Measurements from ENCODE around the gene TPRG1L.
A peak's percentile ranks its signal among the peaks of the same experiment; 100 is the strongest.

Gene TPRG1L

GRCh38 chr1:3668585-3669300 is 43.9 kb downstream of the TPRG1L start:
- Histone ChIP-seq H3K9ac (ENCODE audit: low read length) (no peak overlapping the region), H3K9me3 (ENCODE audit: insufficient read depth, low read depth, low read length) (peaks cover 3% of the 10 kb centered on the region), H2AK5ac (ENCODE audit: low read length) (no peak overlapping the region), H3K18ac (ENCODE audit: low read length) (no peak overlapping the region), H3K4me3 (ENCODE audit: low read depth, low read length) (no peak overlapping the region), H3K4me1 (ENCODE audit: control insufficient read depth in 1 of 2, insufficient read depth in 2 of 2, low read length in 2 of 2) (peaks cover 2 to 5% of the 10 kb centered on the region in 2 experiments), H2BK120ac (ENCODE audit: insufficient read depth, low read length, poor library complexity) (no peak overlapping the region), H2AFZ (ENCODE audit: insufficient read depth, low read length, poor library complexity) (no peak overlapping the region), H3K27ac (ENCODE audit: low read depth, low read length) (no peak overlapping the region), H3K4me2 (ENCODE audit: low read length) (no peak overlapping the region), H3K14ac (ENCODE audit: low read length) (no peak overlapping the region), H4K91ac (ENCODE audit: low read depth, low read length) (no peak overlapping the region), H3K79me2 (ENCODE audit: control insufficient read depth, insufficient read depth, low read length, poor library complexity) (no peaks in the 10 kb centered on the region), H2BK12ac (ENCODE audit: low read length) (no peak overlapping the region), H3K27me3 (ENCODE audit: insufficient read depth, low read length) (no peaks in the 10 kb centered on the region), H2BK5ac (ENCODE audit: low read depth, low read length, poor library complexity) (no peak overlapping the region), H3K36me3 (ENCODE audit: control insufficient read depth in 1 of 2, insufficient read depth in 2 of 2, low read length in 2 of 2) (no peaks in the 10 kb centered on the region), H3K79me1 (ENCODE audit: low read length) (no peaks in the 10 kb centered on the region), H4K8ac (ENCODE audit: low read depth, low read length) (no peak overlapping the region), H4K12ac (ENCODE audit: low read depth, low read length) (no peak overlapping the region), H3K4ac (ENCODE audit: low read depth, low read length) (no peak overlapping the region), H3K23ac (ENCODE audit: low read length) (no peak overlapping the region)
- DNase-seq: peak; percentile 96 to 98
- no CpG with 5 or more reads among the region's 30 CpGs for WGBS (ENCODE audit: extremely low coverage, insufficient coverage, insufficient read length)

- peak in 1 of 2 donors; percentile 45 for DNase-seq
These were observed 44.6 kb downstream of the TPRG1L start for GRCh38 chr1:3669421-3669821.

GRCh38 chr1:3669971-3670431 is 45.2 kb downstream of the TPRG1L start:
- no peak overlapping the region for H3K23ac ChIP-seq (ENCODE audit: low read length)
- no peak overlapping the region for H3K4ac ChIP-seq (ENCODE audit: low read depth, low read length)
- H3K27me3 ChIP-seq (ENCODE audit: insufficient read depth, low read length): no peaks in the 10 kb centered on the region
- no peaks in the 10 kb centered on the region for H3K36me3 ChIP-seq (ENCODE audit: control insufficient read depth in 1 of 2, insufficient read depth in 2 of 2, low read length in 2 of 2)
- H3K18ac ChIP-seq (ENCODE audit: low read length): no peak overlapping the region
- H4K91ac ChIP-seq (ENCODE audit: low read depth, low read length): no peak overlapping the region
- H3K79me1 ChIP-seq (ENCODE audit: low read length): no peaks in the 10 kb centered on the region
- no peak overlapping the region for H2AFZ ChIP-seq (ENCODE audit: insufficient read depth, low read length, poor library complexity)
- H2BK120ac ChIP-seq (ENCODE audit: insufficient read depth, low read length, poor library complexity): no peak overlapping the region
- H2BK12ac ChIP-seq (ENCODE audit: low read length): no peak overlapping the region
- no peak overlapping the region for H3K4me3 ChIP-seq (ENCODE audit: low read depth, low read length)
- no peak overlapping the region for H2BK5ac ChIP-seq (ENCODE audit: low read depth, low read length, poor library complexity)
- no peak overlapping the region for H4K12ac ChIP-seq (ENCODE audit: low read depth, low read length)
- peaks cover 7 to 9% of the 10 kb centered on the region in 2 experiments for H3K4me1 ChIP-seq (ENCODE audit: control insufficient read depth in 1 of 2, insufficient read depth in 2 of 2, low read length in 2 of 2)
- no CpG with 5 or more reads among the region's 9 CpGs for WGBS (ENCODE audit: extremely low coverage, insufficient coverage, insufficient read length)
- no peak overlapping the region for H2AK5ac ChIP-seq (ENCODE audit: low read length)
- DNase-seq: no peak
- no peak overlapping the region for H4K8ac ChIP-seq (ENCODE audit: low read depth, low read length)
- H3K14ac ChIP-seq (ENCODE audit: low read length): no peak overlapping the region
- H3K27ac ChIP-seq (ENCODE audit: low read depth, low read length): no peak overlapping the region
- peaks cover 3% of the 10 kb centered on the region for H3K9me3 ChIP-seq (ENCODE audit: insufficient read depth, low read depth, low read length)
- H3K4me2 ChIP-seq (ENCODE audit: low read length): no peak overlapping the region
- H3K9ac ChIP-seq (ENCODE audit: low read length): no peak overlapping the region
- H3K79me2 ChIP-seq (ENCODE audit: control insufficient read depth, insufficient read depth, low read length, poor library complexity): no peaks in the 10 kb centered on the region

More at GRCh38 chr1:3669421-3669821, 44.6 kb downstream of the TPRG1L start:
- no peak overlapping the region for H2AFZ ChIP-seq (ENCODE audit: insufficient read depth, low read length, poor library complexity)
- no peak overlapping the region for H3K4me2 ChIP-seq (ENCODE audit: low read length)
- no peaks in the 10 kb centered on the region for H3K79me1 ChIP-seq (ENCODE audit: low read length)
- peaks cover 4 to 7% of the 10 kb centered on the region in 2 experiments for H3K4me1 ChIP-seq (ENCODE audit: control insufficient read depth in 1 of 2, insufficient read depth in 2 of 2, low read length in 2 of 2)
- no peak overlapping the region for H4K8ac ChIP-seq (ENCODE audit: low read depth, low read length)
- no peak overlapping the region for H3K23ac ChIP-seq (ENCODE audit: low read length)
- no peaks in the 10 kb centered on the region for H3K27me3 ChIP-seq (ENCODE audit: insufficient read depth, low read length)
- no peak overlapping the region for H2BK120ac ChIP-seq (ENCODE audit: insufficient read depth, low read length, poor library complexity)
- no peak overlapping the region for H3K4ac ChIP-seq (ENCODE audit: low read depth, low read length)
- no CpG with 5 or more reads among the region's 14 CpGs for WGBS (ENCODE audit: extremely low coverage, insufficient coverage, insufficient read length)
- no peak overlapping the region for H2BK12ac ChIP-seq (ENCODE audit: low read length)
- H4K12ac ChIP-seq (ENCODE audit: low read depth, low read length): no peak overlapping the region
- no peak overlapping the region for H3K18ac ChIP-seq (ENCODE audit: low read length)
- peaks cover 3% of the 10 kb centered on the region for H3K9me3 ChIP-seq (ENCODE audit: insufficient read depth, low read depth, low read length)
- no peaks in the 10 kb centered on the region for H3K36me3 ChIP-seq (ENCODE audit: control insufficient read depth in 1 of 2, insufficient read depth in 2 of 2, low read length in 2 of 2)
- no peak overlapping the region for H2BK5ac ChIP-seq (ENCODE audit: low read depth, low read length, poor library complexity)
- H4K91ac ChIP-seq (ENCODE audit: low read depth, low read length): no peak overlapping the region
- no peaks in the 10 kb centered on the region for H3K79me2 ChIP-seq (ENCODE audit: control insufficient read depth, insufficient read depth, low read length, poor library complexity)
- no peak overlapping the region for H3K9ac ChIP-seq (ENCODE audit: low read length)
- H2AK5ac ChIP-seq (ENCODE audit: low read length): no peak overlapping the region
- H3K27ac ChIP-seq (ENCODE audit: low read depth, low read length): no peak overlapping the region
- no peak overlapping the region for H3K4me3 ChIP-seq (ENCODE audit: low read depth, low read length)
- H3K14ac ChIP-seq (ENCODE audit: low read length): no peak overlapping the region

- no peak overlapping the region for H3K4me3 ChIP-seq (ENCODE audit: low read depth, low read length)
- no peak overlapping the region for H3K9ac ChIP-seq (ENCODE audit: low read length)
- no CpG with 5 or more reads among the region's 15 CpGs for WGBS (ENCODE audit: extremely low coverage, insufficient coverage, insufficient read length)
- no peak overlapping the region for H2AFZ ChIP-seq (ENCODE audit: insufficient read depth, low read length, poor library complexity)
- H2BK120ac ChIP-seq (ENCODE audit: insufficient read depth, low read length, poor library complexity): no peak overlapping the region
- H4K8ac ChIP-seq (ENCODE audit: low read depth, low read length): no peak overlapping the region
- DNase-seq: no peak
- H3K23ac ChIP-seq (ENCODE audit: low read length): no peak overlapping the region
- no peak overlapping the region for H3K18ac ChIP-seq (ENCODE audit: low read length)
- no peaks in the 10 kb centered on the region for H3K27me3 ChIP-seq (ENCODE audit: insufficient read depth, low read length)
- no peak overlapping the region for H3K27ac ChIP-seq (ENCODE audit: low read depth, low read length)
- no peak overlapping the region for H4K12ac ChIP-seq (ENCODE audit: low read depth, low read length)
- no peak overlapping the region for H4K91ac ChIP-seq (ENCODE audit: low read depth, low read length)
- no peaks in the 10 kb centered on the region for H3K79me2 ChIP-seq (ENCODE audit: control insufficient read depth, insufficient read depth, low read length, poor library complexity)
- H2BK5ac ChIP-seq (ENCODE audit: low read depth, low read length, poor library complexity): no peak overlapping the region
- H3K36me3 ChIP-seq (ENCODE audit: control insufficient read depth in 1 of 2, insufficient read depth in 2 of 2, low read length in 2 of 2): no peaks in the 10 kb centered on the region
- no peak overlapping the region for H2BK12ac ChIP-seq (ENCODE audit: low read length)
- no peaks in the 10 kb centered on the region for H3K79me1 ChIP-seq (ENCODE audit: low read length)
- H3K14ac ChIP-seq (ENCODE audit: low read length): no peak overlapping the region
- no peak overlapping the region for H2AK5ac ChIP-seq (ENCODE audit: low read length)
- no peak overlapping the region for H3K4ac ChIP-seq (ENCODE audit: low read depth, low read length)
- no peak overlapping the region for H3K4me2 ChIP-seq (ENCODE audit: low read length)
- peaks cover 3% of the 10 kb centered on the region for H3K9me3 ChIP-seq (ENCODE audit: insufficient read depth, low read depth, low read length)
- peaks cover 7 to 9% of the 10 kb centered on the region in 2 experiments for H3K4me1 ChIP-seq (ENCODE audit: control insufficient read depth in 1 of 2, insufficient read depth in 2 of 2, low read length in 2 of 2)
These were observed 46.0 kb downstream of the TPRG1L start for GRCh38 chr1:3670823-3671265.
